HG03457 (cell line): ENCODE data around the gene IP6K2.
A peak's percentile ranks its signal among the peaks of the same experiment; 100 is the strongest.

Source experiments
- ATAC-seq: cut with Tn5 transposase; IDR thresholded peaks from one replicate; pipeline ENCODE4 v1.9.1; 2021; ENCODE audit warnings: moderate number of reproducible peaks; ENCODE audit not compliant: unreplicated experiment

IP6K2 gene

GRCh38 chr3:48674505-48674904 is 42.5 kb downstream of the IP6K2 start:
- no peak for ATAC-seq

- no peak for ATAC-seq
These were observed 44.5 kb downstream of the IP6K2 start for GRCh38 chr3:48672522-48672921.

GRCh38 chr3:48664929-48665328 is 52.1 kb downstream of the IP6K2 start:
- no peak for ATAC-seq

- ATAC-seq = no peak
These were observed 52.7 kb downstream of the IP6K2 start for GRCh38 chr3:48664313-48664644.

- peak; percentile 74 for ATAC-seq
These were observed 53.3 kb downstream of the IP6K2 start for GRCh38 chr3:48663489-48664312.

GRCh38 chr3:48662753-48663488 is 54.1 kb downstream of the IP6K2 start, which contains the start of gene CELSR3:
Gene CELSR3, minus strand, starts transcription at chr3:48662886. Its CDS starts 252 bp downstream, at chr3:48662634.
- no peak for ATAC-seq

- ATAC-seq = no peak
These were observed 54.8 kb downstream of the IP6K2 start for GRCh38 chr3:48662145-48662752.

GRCh38 chr3:48661501-48662144 is 55.4 kb downstream of the IP6K2 start:
- no peak for ATAC-seq

- no peak for ATAC-seq
These were observed 56.1 kb downstream of the IP6K2 start for GRCh38 chr3:48660800-48661400.

- ATAC-seq = no peak
These were observed 60.2 kb downstream of the IP6K2 start for GRCh38 chr3:48656841-48657281.

GRCh38 chr3:48656061-48656840 is 60.8 kb downstream of the IP6K2 start:
- no peak for ATAC-seq

GRCh38 chr3:48655606-48656005 is 61.4 kb downstream of the IP6K2 start:
- ATAC-seq = no peak

GRCh38 chr3:48655063-48655462 is 62.0 kb downstream of the IP6K2 start:
- no peak for ATAC-seq

GRCh38 chr3:48652923-48653715 is 63.9 kb downstream of the IP6K2 start:
- no peak for ATAC-seq

GRCh38 chr3:48651771-48652170 is 65.2 kb downstream of the IP6K2 start:
- ATAC-seq = no peak

- ATAC-seq = no peak
These were observed 66.3 kb downstream of the IP6K2 start for GRCh38 chr3:48650723-48651122.

- ATAC-seq = no peak
These were observed 68.7 kb downstream of the IP6K2 start for GRCh38 chr3:48648188-48648850.

- ATAC-seq = no peak
These were observed 69.3 kb downstream of the IP6K2 start for GRCh38 chr3:48647714-48648113.
